HCT116 (cell line): Measurements from ENCODE around the gene GPR139. TPM values are rescaled to one million over a fixed set of nuclear protein-coding genes. Genes with fewer than 3 reads are reported as not detected.

Source experiments
- ATAC-seq: fragments of 200-7000 bp; cut with Tn5 transposase; 2 replicates; pipeline ENCODE4 v1.9.1; 2020; ENCODE audit warnings: mild to moderate bottlenecking, moderate library complexity
- BruUV-seq: library from RNA; stranded (reverse); fragments of 400-500 nt; replicated peaks from 2 replicates; lab custom pipeline; 2021; lab: Mats Ljungman, UMichigan
- CTCF ChIA-PET: fragments of 300-600 bp; sonication (Branson Sonifier 250); formaldehyde crosslinking; loops from one replicate; lab custom pipeline; 2021; ENCODE audit warnings: antibody characterized with exemption; lab: Charles Lee
- POLR2A ChIA-PET: fragments of 300-600, 350-600 bp; sonication (Branson Sonifier 250); formaldehyde crosslinking; loops from one replicate; lab custom pipeline; 2021; ENCODE audit warnings: antibody characterized with exemption; lab: Charles Lee
- RAD21 ChIA-PET, 2 experiments: fragments of 300-600 bp; sonication (Branson Sonifier 250); formaldehyde crosslinking; loops; one replicate each; lab custom pipeline; 2023; ENCODE audit warnings: low total read pairs in 2 of 2; ENCODE audit not compliant: uncharacterized antibody in 2 of 2, unreplicated experiment in 2 of 2, low non-redundant PET in 1 of 2; lab: Charles Lee
- DNase-seq: peaks from one replicate; pipeline ENCODE4 v3.0.0-alpha.2; 2010; ENCODE audit warnings: low read depth, low spot score
- H2AFZ ChIP-seq: fragments of 200-600 bp; shearing (Covaris generic), sonication (generic); 2 replicates; pipeline ENCODE4 v1.6.1; 2017; ENCODE audit warnings: low read depth, mixed run types, mixed read lengths, antibody characterized with exemption, low read length; ENCODE audit not compliant: poor library complexity, severe bottlenecking
- H3K27ac ChIP-seq: 2 replicates; pipeline ENCODE4 v1.5.1; 2012; ENCODE audit warnings: low read depth, low read length
- H3K27me3 ChIP-seq: fragments of 200-600 bp; sonication (generic); 2 replicates; pipeline ENCODE4 v1.6.1; 2016; ENCODE audit warnings: mixed run types, low read length, mixed read lengths; ENCODE audit not compliant: insufficient read depth
- H3K36me3 ChIP-seq, 2 experiments: fragments of 200-500 bp in 1 of 2; fragments of 200-600 bp in 1 of 2; sonication (Bioruptor generic) in 1 of 2; sonication (generic) in 1 of 2; 2 replicates each; pipeline versions ENCODE4 v1.5.1 to v1.6.1; 2014 to 2016; ENCODE audit warnings: low read length in 2 of 2, inconsistent platforms in 1 of 2, mixed read lengths in 1 of 2, mixed run types in 1 of 2; ENCODE audit not compliant: insufficient read depth in 2 of 2, control insufficient read depth in 1 of 2
- H3K4me1 ChIP-seq, 2 experiments: fragments of 200-600 bp in 1 of 2; sonication (generic) in 1 of 2; 2 replicates each; pipeline versions ENCODE4 v1.5.1 to v1.6.1; 2012 to 2017; ENCODE audit warnings: low read length in 2 of 2, inconsistent platforms in 1 of 2, mild to moderate bottlenecking in 1 of 2, mixed read lengths in 1 of 2, mixed run types in 1 of 2, moderate library complexity in 1 of 2; ENCODE audit not compliant: insufficient read depth in 2 of 2, control insufficient read depth in 1 of 2
- H3K4me2 ChIP-seq: fragments of 200-600 bp; sonication (generic); 2 replicates; pipeline ENCODE4 v1.6.1; 2017; ENCODE audit warnings: mixed run types, low read length, mixed read lengths
- H3K4me3 ChIP-seq, 2 experiments: fragments of 200-600 bp in 1 of 2; sonication (generic) in 1 of 2; replicated peaks in 1 of 2; 2 replicates each; pipeline ENCODE4 v1.5.1; 2011 to 2016; ENCODE audit warnings: low read length in 2 of 2, control low read depth in 1 of 2, low read depth in 1 of 2, mild to moderate bottlenecking in 1 of 2, mixed read lengths in 1 of 2, mixed run types in 1 of 2
- H3K79me2 ChIP-seq: fragments of 200-600 bp; sonication (generic); 2 replicates; pipeline ENCODE4 v1.6.1; 2017; ENCODE audit warnings: mild to moderate bottlenecking, mixed run types, low read length, moderate library complexity, mixed read lengths; ENCODE audit not compliant: insufficient read depth
- H3K9ac ChIP-seq: fragments of 200-600 bp; sonication (generic); 2 replicates; pipeline ENCODE4 v1.6.1; 2016; ENCODE audit warnings: low read length, mixed read lengths
- H3K9me2 ChIP-seq: fragments of 200-600 bp; sonication (generic), shearing (Covaris generic); 2 replicates; pipeline ENCODE4 v1.6.1; 2017; ENCODE audit warnings: mixed run types, mild to moderate bottlenecking, moderate library complexity; ENCODE audit not compliant: insufficient read depth
- H3K9me3 ChIP-seq, 2 experiments: fragments of 200-500 bp in 1 of 2; fragments of 200-600 bp in 1 of 2; sonication (Bioruptor generic) in 1 of 2; sonication (generic) in 1 of 2; 2 replicates each; pipeline ENCODE4 v1.6.1; 2014 to 2017; ENCODE audit warnings: low read length in 2 of 2, mixed read lengths in 2 of 2, inconsistent platforms in 1 of 2, low read depth in 1 of 2, mild to moderate bottlenecking in 1 of 2, mixed run types in 1 of 2, moderate library complexity in 1 of 2; ENCODE audit not compliant: control insufficient read depth in 1 of 2, insufficient read depth in 1 of 2
- H4K20me1 ChIP-seq: fragments of 200-600 bp; sonication (generic), shearing (Covaris generic); 2 replicates; pipeline ENCODE4 v1.6.1; 2017; ENCODE audit warnings: mixed run types, mild to moderate bottlenecking, moderate library complexity; ENCODE audit not compliant: insufficient read depth
- CBX3 ChIP-seq: IDR thresholded peaks from 2 replicates; pipeline ENCODE4 v1.6.1; 2012; ENCODE audit warnings: low read depth
- CEBPB ChIP-seq: IDR thresholded peaks from 2 replicates; pipeline ENCODE4 v1.6.1; 2012; ENCODE audit warnings: low read depth
- ELF1 ChIP-seq: IDR thresholded peaks from 2 replicates; pipeline ENCODE4 v1.6.1; 2012; ENCODE audit warnings: low read depth, borderline replicate concordance
- EZH2 ChIP-seq: fragments of 200-600 bp; sonication (generic); IDR thresholded peaks from 2 replicates; pipeline ENCODE4 v1.6.1; 2017; ENCODE audit warnings: antibody characterized with exemption, mixed run types
- JUND ChIP-seq: IDR thresholded peaks from 2 replicates; pipeline ENCODE4 v1.6.1; 2012
- POLR2A ChIP-seq: IDR thresholded peaks from 2 replicates; pipeline ENCODE4 v1.7.0; 2011; ENCODE audit warnings: borderline replicate concordance; ENCODE audit not compliant: insufficient read depth, insufficient read length; ENCODE audit errors: extremely low read depth
- POLR2AphosphoS5 ChIP-seq: IDR thresholded peaks from 2 replicates; pipeline ENCODE4 v1.6.1; 2011; ENCODE audit warnings: mild to moderate bottlenecking, low read depth, low read length, moderate library complexity
- RAD21 ChIP-seq: IDR thresholded peaks from 2 replicates; pipeline ENCODE4 v1.6.1; 2012; ENCODE audit warnings: low read depth, mild to moderate bottlenecking
- SIN3A ChIP-seq: IDR thresholded peaks from 2 replicates; pipeline ENCODE4 v1.6.1; 2012; ENCODE audit warnings: low read depth
- SP1 ChIP-seq: IDR thresholded peaks from 2 replicates; pipeline ENCODE4 v1.6.1; 2012; ENCODE audit warnings: low read depth
- SRF ChIP-seq: IDR thresholded peaks from 2 replicates; pipeline ENCODE4 v1.6.1; 2012; ENCODE audit warnings: low read depth
- ZFX ChIP-seq: fragments of 450-650 bp; IDR thresholded peaks from 2 replicates; pipeline ENCODE4 v1.6.1; 2017
- intact Hi-C: fragments of 100-400 bp; cut with micrococcal nuclease; formaldehyde crosslinking; loops from 2 replicates; pipeline ENCODE4 v1.10.0; 2022
- total RNA-seq: library from RNA; stranded (reverse); gene quantifications from one replicate; pipeline ENCODE4 v1.2.1, GENCODE V29; 2021; ENCODE audit not compliant: unreplicated experiment

The GPR139 gene
- total RNA-seq, 1 experiment from 2014 or later: not detected

DNA sequence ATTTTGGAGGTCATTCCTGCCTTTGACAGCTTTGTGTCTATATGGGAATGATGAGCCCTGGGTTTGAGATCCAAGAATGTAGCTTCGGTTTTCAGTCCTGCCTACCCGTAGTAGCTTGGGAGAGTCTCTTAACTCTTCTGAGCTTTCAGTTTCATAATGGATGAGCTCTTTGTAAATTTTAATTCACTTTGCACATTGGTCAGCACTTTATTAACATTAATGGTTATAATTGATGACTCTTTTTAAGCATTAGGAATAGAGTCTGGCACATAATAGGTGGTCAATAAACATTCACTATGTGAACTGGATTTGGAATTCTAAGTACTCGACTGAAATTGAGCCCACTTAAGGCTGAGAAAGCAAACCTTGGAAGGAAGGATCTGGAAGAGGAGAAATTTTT, 17.3 kb downstream of the GPR139 start:
- ChIA-PET POLR2A (no interaction called here), RAD21 (no interaction called here), CTCF (no interaction called here)
- no peak for DNase-seq
- Histone ChIP-seq H4K20me1 (no peaks in the 10 kb centered on the region), H3K4me2 (no peak overlapping the region), H3K79me2 (no peaks in the 10 kb centered on the region), H3K9me2 (no peaks in the 10 kb centered on the region), H3K4me1 (no peaks in the 10 kb centered on the region), H3K27ac (no peak overlapping the region), H3K27me3 (peaks cover 22% of the 10 kb centered on the region), H3K4me3 (no peak overlapping the region), H3K36me3 (no peaks in the 10 kb centered on the region), H3K9ac (no peak overlapping the region), H2AFZ (no peak overlapping the region), H3K9me3 (no peaks in the 10 kb centered on the region)
- ATAC-seq: no peak
- BruUV-seq: no TSS peak
- intact Hi-C loops: no loop called here
- TF ChIP-seq RAD21: no peak
- no peak for TF ChIP-seq POLR2A
- no peak for TF ChIP-seq ELF1
- TF ChIP-seq EZH2: no peak
- no peak for TF ChIP-seq CEBPB
- no peak for TF ChIP-seq ZFX
- no peak for TF ChIP-seq SP1
- no peak for TF ChIP-seq CBX3
- no peak for TF ChIP-seq JUND
- no peak for TF ChIP-seq SRF
- no peak for TF ChIP-seq SIN3A
- TF ChIP-seq POLR2AphosphoS5: no peak

DNA sequence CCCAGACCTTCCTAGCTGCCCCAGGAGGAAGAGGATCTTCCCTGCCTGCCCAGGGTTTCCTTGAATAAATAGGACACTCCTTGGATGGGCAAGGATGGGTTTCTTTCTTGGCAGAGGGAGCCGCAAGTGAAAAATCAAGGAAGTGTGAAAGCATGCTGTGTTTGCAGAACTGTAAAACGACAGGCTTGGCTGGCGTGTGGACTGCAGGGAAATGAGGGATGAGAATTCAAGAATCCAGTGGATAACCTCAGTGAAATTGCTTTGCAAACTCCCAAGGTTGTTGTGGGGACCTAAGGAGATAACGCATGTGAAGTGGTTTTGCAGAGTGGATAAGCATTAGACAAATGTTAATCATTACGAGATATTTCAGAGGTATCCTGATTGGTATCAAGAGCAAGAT, 20.4 kb downstream of the GPR139 start:
- POLR2A ChIA-PET: no interaction called here
- Histone ChIP-seq H3K4me1 (0 out of 4 replicates have a peak, but pooled peaks cover 0 to 2% of the 10 kb centered on the region in 2 experiments), H4K20me1 (no peaks in the 10 kb centered on the region), H3K4me3 (no peak overlapping the region), H3K9me3 (no peaks in the 10 kb centered on the region), H3K9me2 (no peaks in the 10 kb centered on the region), H3K9ac (no peak overlapping the region), H3K27ac (no peak overlapping the region), H2AFZ (no peak overlapping the region), H3K79me2 (no peaks in the 10 kb centered on the region), H3K4me2 (no peak overlapping the region), H3K27me3 (peaks cover 42% of the 10 kb centered on the region), H3K36me3 (no peaks in the 10 kb centered on the region)
- DNase-seq (no peak), ATAC-seq (no peak)
- RAD21 ChIA-PET: no interaction called here
- BruUV-seq: no TSS peak
- CTCF ChIA-PET: no interaction called here
- intact Hi-C loops: no loop called here
- no peak for TF ChIP-seq CBX3
